HEK293T (cell line): ENCODE results near the gene RASSF4.

Source experiments
- CTCF ChIA-PET: fragments of 350-600 bp; formaldehyde crosslinking; extraction: SDS; loops from one replicate; lab custom pipeline; 2021; ENCODE audit warnings: antibody characterized with exemption, inconsistent platforms; lab: Yijun Ruan, JAX
- POLR2A ChIA-PET: fragments of 350-600 bp; formaldehyde crosslinking; extraction: SDS; loops from one replicate; lab custom pipeline; 2020; ENCODE audit warnings: antibody characterized with exemption, inconsistent platforms; lab: Yijun Ruan, JAX
- DNase-seq: peaks from one replicate; pipeline ENCODE4 v3.0.0; 2012; ENCODE audit warnings: mixed read lengths; ENCODE audit errors: extremely low spot score
- ARNT ChIP-seq: fragments of 450-650 bp; IDR thresholded peaks from 2 replicates; pipeline ENCODE4 v1.6.1; 2017; ENCODE audit warnings: mild to moderate bottlenecking
- BHLHE40 ChIP-seq: fragments of 450-650 bp; IDR thresholded peaks from 2 replicates; pipeline ENCODE4 v1.6.1; 2016; ENCODE audit warnings: mild to moderate bottlenecking, moderate library complexity, borderline replicate concordance
- CTBP1 ChIP-seq: fragments of 450-650 bp; IDR thresholded peaks from 2 replicates; pipeline ENCODE4 v1.6.1; 2016; ENCODE audit warnings: borderline replicate concordance
- ELF4 ChIP-seq: fragments of 450-650 bp; IDR thresholded peaks from 2 replicates; pipeline ENCODE4 v1.6.1; 2017; ENCODE audit warnings: antibody characterized with exemption
- FOXA1 ChIP-seq: fragments of 450-650 bp; IDR thresholded peaks from 2 replicates; pipeline ENCODE4 v1.6.1; 2016; ENCODE audit warnings: mild to moderate bottlenecking
- FOXK2 ChIP-seq: fragments of 450-650 bp; IDR thresholded peaks from 2 replicates; pipeline ENCODE4 v1.6.1; 2016; ENCODE audit warnings: mild to moderate bottlenecking
- FOXM1 ChIP-seq: fragments of 450-650 bp; IDR thresholded peaks from 2 replicates; pipeline ENCODE4 v1.6.1; 2017; ENCODE audit warnings: mild to moderate bottlenecking, borderline replicate concordance
- HDGF ChIP-seq: fragments of 450-650 bp; IDR thresholded peaks from 2 replicates; pipeline ENCODE4 v1.6.1; 2017; ENCODE audit warnings: antibody characterized with exemption, borderline replicate concordance
- L3MBTL2 ChIP-seq: fragments of 450-650 bp; conservative IDR thresholded peaks from 2 replicates; pipeline ENCODE4 v1.6.1; 2016; ENCODE audit warnings: mild to moderate bottlenecking
- LEF1 ChIP-seq: fragments of 450-650 bp; IDR thresholded peaks from 2 replicates; pipeline ENCODE4 v1.6.1; 2017; ENCODE audit warnings: mild to moderate bottlenecking, borderline replicate concordance
- NFRKB ChIP-seq: fragments of 450-650 bp; IDR thresholded peaks from 2 replicates; pipeline ENCODE4 v1.6.1; 2016; ENCODE audit warnings: mild to moderate bottlenecking, moderate library complexity
- SP1 ChIP-seq: fragments of 450-650 bp; IDR thresholded peaks from 2 replicates; pipeline ENCODE4 v1.6.1; 2017
- SUZ12 ChIP-seq: fragments of 450-650 bp; IDR thresholded peaks from 2 replicates; pipeline ENCODE4 v1.6.1; 2016; ENCODE audit warnings: mild to moderate bottlenecking
- TARDBP ChIP-seq: fragments of 450-650 bp; IDR thresholded peaks from 2 replicates; pipeline ENCODE4 v1.6.1; 2016
- ZNF384 ChIP-seq: fragments of 450-650 bp; IDR thresholded peaks from 2 replicates; pipeline ENCODE4 v1.6.1; 2016
- TF ChIP-seq, protein P1 (sequence below): fragments of 450-650 bp; IDR thresholded peaks from 2 replicates; pipeline ENCODE4 v1.6.1; 2016

The RASSF4 gene

DNA sequence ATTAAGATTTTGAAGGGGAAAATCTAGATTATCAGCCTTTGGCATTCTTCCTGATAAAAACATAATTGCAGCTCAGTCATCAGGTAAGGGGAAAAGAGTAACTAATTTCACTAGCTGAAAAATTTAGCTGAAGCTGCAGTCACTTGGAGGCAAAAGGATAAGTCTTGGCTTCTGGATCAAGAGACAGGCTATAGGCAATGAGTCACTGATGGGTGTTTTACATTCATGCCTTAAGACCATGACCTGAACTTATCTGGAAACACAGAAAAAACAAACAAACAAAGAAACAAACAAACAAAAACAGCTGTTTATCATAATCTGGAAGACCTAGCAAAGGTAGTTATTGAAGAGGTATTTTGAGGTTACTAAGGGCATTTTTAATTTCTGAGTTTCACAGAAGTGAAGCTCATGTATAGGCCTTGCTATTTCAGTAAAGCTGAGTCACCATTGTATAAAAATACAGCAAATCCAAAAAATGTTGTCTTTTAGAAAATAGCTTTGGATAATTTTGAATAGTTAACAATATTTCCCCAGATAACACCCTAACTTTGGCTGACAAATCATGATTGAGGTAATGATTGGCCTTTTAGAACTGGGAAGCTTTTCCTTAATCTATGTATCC is 81.4 kb downstream of the RASSF4 start:
- CTCF ChIA-PET, result no interaction called here
- no peak for DNase-seq
- no peak for TF ChIP-seq ZNF384
- no peak for TF ChIP-seq BHLHE40
- no peak for TF ChIP-seq L3MBTL2
- no peak for TF ChIP-seq TARDBP
- TF ChIP-seq ARNT, result no peak
- TF ChIP-seq ELF4, result no peak
- POLR2A ChIA-PET, result no interaction called here

DNA sequence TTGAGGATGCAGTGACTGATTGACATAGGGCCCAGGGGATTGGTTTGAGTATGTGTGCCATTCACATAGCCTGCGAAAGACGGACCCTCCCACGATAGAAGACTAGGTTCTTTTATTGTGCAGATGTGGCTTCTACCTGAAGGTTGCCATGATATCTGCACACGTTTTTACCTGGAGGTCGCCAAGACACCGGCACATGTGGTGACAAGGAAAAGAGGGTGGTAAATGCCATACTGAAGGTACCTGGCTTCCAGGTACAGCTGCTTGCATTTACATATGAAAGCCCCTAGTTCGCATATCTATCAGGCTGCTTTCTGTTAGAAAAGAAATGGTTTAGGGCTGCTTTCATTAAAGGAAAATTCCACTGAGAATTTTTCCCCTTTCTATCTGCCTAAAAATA is 84.7 kb downstream of the RASSF4 start:
- POLR2A ChIA-PET, result no interaction called here
- CTCF ChIA-PET, result interaction anchor here (0.7 kb wide), 1 partner anchor 1218 kb away, joined by 7 read pairs; no protein-coding TSS in a partner anchor
- no peak for TF ChIP-seq FOXA1
- TF ChIP-seq BHLHE40, result no peak
- no peak for TF ChIP-seq SP1
- TF ChIP-seq L3MBTL2, result no peak
- no peak for TF ChIP-seq TARDBP
- TF ChIP-seq CTBP1, result no peak
- TF ChIP-seq FOXM1, result no peak
- TF ChIP-seq, protein P1, sequence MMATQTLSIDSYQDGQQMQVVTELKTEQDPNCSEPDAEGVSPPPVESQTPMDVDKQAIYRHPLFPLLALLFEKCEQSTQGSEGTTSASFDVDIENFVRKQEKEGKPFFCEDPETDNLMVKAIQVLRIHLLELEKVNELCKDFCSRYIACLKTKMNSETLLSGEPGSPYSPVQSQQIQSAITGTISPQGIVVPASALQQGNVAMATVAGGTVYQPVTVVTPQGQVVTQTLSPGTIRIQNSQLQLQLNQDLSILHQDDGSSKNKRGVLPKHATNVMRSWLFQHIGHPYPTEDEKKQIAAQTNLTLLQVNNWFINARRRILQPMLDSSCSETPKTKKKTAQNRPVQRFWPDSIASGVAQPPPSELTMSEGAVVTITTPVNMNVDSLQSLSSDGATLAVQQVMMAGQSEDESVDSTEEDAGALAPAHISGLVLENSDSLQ, result no peak
- no peak for TF ChIP-seq FOXK2
- TF ChIP-seq HDGF, result no peak
- no peak for TF ChIP-seq ZNF384
- TF ChIP-seq NFRKB, result no peak
- no peak for TF ChIP-seq SUZ12
- no peak for TF ChIP-seq ARNT
- no peak for TF ChIP-seq ELF4
- TF ChIP-seq LEF1, result no peak

More for the DNA sequence above, 84.7 kb downstream of the RASSF4 start:
- DNase-seq, result no peak
